HG03354 (cell line): ENCODE results near the gene PIGU.

Experiments
- ATAC-seq: cut with Tn5 transposase; IDR thresholded peaks from one replicate; pipeline ENCODE4 v1.9.1; 2021; ENCODE audit warnings: mild to moderate bottlenecking; ENCODE audit not compliant: unreplicated experiment, poor library complexity, severe bottlenecking

Gene PIGU

DNA sequence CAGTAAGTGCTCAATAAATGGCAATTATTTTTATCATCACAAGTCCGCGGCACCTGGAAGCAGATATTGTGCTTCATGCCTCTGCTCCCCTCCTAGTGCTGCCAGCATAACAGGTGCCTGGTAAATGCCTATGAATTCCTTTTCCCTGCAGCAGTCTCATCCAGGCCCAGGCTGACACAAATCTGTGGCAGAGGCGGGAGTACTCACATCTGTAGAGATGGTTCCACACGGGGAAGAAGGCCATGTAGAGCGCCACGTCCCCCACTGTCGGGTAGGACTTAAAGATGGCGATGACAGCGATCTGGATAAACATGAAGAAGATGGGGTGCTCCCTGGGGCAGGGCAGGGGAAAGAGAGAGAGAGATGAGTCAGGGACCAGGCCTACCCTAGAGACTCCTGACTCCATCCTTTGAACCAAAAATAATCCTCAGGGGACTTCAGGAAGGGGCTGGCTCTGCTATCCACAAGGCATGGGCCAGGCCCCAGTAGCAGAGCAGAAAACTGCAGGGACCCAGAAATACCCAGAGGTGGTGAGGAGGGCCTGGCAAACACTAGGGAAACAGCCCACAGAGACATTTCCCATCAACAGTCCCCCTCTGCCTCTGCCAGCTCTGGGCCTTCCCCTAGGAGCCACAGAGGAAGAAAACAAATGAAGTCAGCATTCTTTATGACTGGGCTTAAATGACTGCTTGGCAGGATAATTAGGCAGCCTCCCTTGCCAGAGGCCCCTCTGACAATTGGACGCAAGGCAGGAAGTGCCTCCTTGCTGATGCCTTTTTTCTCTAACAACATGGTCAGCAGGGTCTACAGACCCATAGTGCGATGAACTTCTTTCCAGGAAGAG lies 95.3 kb downstream of the PIGU start:
- no peak for ATAC-seq

DNA sequence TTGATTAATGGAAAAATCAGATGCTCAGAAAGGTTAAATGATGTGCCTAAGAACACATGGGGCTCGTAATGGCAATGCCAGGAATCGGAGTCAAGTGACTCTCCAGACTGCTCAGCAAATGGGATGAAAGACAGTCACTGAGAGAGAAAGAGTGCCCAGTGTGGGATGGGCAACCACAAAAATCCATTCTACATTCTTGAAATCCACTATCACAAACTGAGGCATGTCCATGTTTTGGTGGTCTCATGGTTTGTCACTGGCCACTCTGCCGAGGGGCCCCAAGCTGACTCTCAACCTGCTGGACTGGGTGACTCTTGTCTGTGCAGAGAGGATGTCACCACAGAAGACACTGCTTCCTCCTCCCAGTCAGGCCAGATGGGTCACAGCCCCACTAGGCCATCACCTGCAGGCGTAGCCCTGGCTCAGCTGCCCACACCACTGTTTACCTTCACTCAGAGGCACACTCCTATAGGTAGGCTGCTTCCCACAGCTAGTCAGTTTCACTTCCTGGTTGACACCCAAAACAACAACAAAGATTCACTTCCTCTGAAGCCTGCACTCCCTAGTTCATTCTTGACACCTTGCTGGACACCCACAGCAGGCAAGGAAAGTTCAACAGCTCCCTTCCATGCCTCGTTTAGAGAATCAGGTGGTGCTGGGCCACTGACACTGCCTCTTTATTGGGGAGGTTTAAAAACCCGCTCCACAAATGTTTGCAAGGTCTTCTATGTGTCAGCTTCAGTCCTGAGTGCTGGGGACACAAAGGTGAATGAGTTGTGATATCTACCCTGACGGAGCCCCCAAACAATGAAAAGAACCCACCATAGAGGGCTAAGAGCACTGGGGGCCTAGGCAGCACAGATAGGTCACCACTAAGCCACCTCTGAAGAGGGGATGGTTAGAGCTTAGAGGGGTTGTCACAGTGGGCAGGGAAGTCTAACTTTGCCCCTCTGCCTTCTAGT lies 96.6 kb downstream of the PIGU start:
- ATAC-seq = peak; percentile 73

DNA sequence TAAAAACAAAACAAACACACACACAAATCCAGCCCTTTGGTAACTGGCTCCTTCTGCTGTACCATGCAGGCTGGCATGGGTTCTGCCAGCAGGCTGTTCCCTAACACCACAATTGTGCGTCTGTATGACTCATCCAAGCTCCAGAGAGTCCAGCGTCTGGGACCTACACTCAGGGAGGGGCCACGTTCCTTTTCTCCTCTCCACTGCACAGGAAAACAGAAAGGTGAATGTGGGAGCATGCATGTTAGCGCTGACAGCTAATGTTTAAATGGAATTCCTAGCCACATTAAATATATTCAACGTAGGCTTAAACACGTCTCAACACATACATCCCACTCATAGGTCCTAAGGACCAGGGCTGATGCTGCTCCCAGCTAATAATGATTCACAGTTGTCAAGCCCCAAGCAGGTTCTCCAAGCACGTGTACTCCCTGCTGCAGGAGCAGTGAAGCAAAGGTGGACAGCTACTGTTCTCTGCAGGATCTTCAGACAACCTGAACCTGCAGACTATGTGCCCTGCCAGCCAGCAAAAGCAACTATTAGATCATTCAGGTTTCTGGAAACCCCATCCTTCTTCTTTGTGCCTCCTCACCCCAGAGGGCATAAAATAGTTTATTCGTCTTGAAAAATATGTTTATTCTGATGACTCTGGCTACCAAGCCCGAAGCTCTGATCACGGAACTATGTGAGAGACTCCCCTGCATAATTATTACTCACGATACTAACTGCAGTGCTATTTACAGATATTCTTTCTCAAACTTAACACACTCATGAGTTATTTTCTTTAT lies 97.5 kb downstream of the PIGU start:
- no peak for ATAC-seq

DNA sequence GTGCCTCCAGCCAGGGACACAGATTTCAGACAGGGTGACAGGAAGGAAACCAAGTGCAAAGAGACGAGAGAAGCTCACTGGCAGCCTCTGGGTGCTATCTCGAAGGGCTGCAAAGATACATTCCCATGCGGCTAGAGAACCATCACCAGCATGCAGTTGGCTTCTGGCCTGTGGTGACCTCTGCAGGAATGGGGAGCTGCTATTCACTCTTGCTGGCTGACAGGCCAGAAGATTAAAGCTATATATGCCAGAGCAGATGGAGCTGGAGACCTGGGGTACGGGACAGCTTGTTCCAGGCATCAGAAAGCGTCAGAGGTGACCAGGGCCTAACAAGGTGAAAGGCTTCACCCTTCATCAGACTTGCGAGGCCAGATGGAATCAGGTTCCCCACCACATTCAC lies 98.4 kb downstream of the PIGU start:
- ATAC-seq = no peak

DNA sequence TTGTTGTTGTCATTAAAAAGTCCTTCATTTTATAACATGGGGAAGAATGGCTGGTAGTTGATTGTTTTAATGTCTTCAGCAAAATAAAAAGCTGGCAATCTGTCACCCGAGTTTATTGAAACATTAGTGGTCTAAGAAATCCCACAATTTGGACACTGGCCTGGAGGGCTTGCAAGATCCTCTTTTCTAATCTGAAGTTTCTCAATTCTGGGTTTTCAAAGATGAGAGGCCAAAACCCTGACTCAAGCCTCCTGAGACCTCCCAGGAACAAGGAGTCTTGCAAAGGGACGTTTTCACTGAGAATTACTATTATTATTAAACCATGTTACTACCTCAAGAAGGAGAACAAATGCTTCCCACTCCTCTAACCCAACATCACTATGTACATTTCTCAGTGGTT lies 98.9 kb downstream of the PIGU start:
- ATAC-seq = no peak

DNA sequence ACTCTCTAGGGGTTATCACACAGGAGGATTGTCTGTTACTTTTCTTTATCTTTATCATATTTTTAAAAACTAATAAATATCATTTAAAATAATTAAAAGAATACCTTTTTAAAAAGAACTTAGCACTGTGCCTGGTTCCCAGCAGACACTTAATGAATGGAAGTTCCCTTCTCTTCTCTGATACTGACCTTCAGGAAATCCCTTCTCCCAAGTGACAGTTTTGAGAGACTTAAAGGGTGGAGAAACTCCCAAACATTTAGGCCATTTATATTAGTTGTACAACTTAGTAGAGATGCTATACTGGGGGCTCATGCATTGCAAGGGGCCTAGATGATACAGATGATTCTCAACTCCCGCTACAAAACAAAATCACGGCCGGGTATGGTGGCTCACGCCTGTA lies 99.8 kb downstream of the PIGU start:
- no peak for ATAC-seq

DNA sequence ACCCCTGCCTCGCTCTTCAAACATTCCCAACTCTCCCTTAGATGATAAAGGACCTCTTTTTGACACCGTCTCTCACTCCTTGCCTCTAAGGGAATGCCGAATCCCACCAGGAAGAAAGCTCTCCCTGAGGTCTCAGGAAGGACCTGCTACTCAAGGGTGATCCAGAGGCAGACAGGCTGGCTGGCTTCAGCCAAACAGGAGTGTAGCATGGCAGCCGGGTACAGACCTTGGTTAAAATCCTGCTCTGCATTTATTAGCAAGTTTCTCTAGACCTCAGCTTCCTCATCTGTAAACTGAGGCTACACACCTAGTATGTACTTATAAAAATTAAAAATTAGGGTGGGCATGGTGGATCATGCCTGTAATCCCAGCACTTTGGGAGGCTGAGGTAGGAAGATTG lies 101.1 kb downstream of the PIGU start:
- no peak for ATAC-seq

DNA sequence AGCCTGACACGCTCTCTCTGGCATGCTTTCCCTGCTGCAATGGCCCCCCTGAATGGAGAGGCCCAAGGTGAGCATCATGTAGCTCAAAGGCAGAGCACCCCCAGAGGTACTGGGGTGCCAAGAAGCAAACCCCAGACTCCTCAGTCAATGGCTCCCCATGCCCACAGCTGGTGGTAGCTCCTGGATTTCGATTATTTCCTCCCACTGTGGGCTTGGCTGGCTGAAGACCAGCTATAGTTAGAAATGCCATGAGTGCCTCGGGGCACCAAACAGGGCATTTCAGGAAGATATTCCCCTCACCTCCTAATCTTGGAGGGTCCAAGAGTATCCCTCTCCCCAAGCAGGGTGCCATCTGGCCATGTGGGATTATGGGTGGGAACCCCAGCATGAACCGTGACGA lies 101.6 kb downstream of the PIGU start:
- no peak for ATAC-seq

DNA sequence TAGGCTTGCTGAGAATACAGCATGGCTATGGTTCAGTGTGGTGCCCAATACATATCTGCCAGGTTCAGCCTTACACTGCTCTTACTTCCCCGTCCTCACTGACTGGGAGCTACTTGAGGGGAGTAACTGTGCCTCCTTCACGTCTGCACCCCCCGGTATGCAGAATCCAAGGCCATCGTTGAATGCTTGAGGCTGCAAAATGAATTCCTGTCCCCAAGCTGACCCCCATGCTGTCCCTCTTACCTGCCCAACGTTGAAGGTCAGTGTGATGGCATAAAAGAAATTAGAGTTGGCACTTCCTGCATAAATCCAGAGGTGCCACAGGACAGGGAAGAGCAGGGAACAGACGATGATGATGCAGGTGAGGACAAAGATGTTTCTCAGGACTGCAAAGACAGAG lies 102.0 kb downstream of the PIGU start:
- ATAC-seq = no peak

DNA sequence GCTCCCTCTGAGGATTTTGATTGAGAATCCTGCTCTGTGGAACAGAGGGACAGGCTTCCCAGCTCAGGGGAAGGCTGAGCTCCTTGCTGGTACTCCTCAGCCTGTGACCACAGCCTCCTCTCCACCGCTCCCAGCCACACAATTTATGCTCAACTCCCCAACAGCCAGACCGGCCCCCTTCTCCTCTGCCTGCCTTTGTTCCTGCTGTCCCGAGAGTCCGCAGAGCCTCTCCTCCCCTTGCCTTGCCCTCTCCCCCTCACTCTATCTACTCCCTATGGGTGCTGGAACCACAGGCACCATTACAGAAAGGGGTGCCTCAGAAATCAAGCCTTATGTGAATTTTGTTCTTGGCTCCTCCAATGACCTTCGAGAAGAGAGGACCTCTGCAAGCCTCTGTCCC lies 102.5 kb downstream of the PIGU start:
- no peak for ATAC-seq

DNA sequence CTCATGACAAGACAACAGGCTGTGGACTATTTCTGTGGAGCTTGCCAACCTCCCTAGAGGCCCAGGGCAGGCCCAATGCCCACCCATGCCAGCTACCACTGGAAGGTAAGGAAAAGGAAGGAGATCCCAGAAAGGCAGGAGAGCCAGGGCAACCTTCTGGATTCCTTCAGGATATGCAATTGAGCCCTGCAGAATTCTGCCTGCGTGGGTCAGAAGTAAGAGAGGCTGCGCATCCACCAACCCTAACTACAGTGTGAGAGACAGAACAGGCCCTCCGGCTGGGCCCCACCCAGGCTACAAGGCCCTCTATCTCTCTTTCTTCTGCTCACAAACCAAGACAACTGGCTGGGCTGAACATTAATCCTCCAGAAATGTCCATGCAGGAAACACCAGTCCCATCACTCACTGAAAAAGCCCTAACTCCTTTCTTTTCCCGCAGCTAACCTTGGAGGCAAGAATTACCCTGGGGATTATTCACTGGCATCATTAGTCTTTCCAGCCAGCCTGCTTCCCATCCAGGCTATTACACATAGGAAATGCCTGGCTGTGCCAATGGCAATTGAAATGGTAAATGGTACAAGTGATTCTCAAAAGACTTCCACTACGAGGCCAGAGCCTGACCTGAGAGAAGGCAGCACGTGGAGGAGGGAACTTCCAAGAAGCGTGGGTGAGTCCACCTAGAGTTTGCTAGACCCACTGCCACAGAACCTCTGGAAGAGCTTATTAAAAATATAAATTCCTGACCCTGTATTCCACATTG lies 103.2 kb downstream of the PIGU start:
- no peak for ATAC-seq

DNA sequence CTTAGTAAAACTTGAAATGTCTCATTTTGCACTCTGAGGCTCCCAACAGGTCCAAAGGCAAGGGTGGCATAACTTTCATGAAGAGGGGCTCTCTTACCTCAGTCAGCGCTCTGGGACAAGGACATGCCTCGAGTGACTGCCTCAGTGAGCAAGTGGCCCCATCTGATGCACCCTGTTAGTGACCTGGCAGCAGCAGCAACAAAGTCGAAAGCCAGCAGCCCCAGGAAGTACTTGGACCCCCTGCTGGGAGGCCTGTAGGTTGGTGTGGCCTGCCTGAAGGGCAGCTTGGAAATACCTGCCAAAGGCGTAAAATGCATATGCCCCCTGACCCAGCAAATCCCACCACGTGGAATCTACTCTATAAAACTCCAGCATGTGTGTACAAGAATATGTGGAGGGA lies 105.1 kb downstream of the PIGU start:
- ATAC-seq = no peak

DNA sequence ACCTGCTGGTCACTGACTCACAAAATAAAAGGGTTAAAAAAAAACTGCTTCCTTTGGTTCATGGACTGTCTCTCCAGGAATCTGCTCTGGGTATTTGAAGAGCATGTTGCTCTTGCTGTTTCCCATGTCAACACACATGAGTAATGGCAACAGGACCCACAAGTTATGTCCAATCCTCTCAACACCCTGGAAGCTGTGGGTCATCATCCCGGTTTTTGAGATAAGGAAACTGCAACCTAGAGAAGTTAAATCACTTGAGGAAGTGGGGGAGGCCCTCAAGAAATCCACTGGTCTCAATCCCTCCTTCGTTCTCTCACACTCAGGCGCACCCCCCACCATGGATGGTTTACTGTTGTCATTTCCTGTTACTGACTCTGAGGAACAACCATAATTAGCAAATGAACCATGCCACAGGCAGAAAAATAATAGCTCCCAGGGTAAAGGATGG lies 106.0 kb downstream of the PIGU start:
- no peak for ATAC-seq

DNA sequence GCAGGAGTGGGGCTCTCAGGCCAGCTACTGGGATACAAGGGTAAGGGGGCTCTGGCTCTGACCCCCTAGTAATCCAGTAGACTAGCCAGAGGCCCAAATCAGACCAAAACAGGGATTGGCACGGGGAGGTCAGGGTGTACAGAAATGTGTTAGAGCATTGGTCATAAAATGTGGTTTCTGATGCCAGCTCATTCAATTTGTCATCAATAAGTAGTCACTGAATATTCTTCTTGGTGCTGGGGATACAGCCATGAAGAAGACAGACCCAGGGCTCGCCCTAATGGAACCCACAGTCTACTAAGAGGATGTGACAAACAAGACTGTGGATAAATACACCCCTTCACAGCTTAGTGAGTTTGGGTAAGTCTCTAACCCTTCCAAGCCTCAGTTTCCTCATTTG lies 107.3 kb downstream of the PIGU start:
- no peak for ATAC-seq

DNA sequence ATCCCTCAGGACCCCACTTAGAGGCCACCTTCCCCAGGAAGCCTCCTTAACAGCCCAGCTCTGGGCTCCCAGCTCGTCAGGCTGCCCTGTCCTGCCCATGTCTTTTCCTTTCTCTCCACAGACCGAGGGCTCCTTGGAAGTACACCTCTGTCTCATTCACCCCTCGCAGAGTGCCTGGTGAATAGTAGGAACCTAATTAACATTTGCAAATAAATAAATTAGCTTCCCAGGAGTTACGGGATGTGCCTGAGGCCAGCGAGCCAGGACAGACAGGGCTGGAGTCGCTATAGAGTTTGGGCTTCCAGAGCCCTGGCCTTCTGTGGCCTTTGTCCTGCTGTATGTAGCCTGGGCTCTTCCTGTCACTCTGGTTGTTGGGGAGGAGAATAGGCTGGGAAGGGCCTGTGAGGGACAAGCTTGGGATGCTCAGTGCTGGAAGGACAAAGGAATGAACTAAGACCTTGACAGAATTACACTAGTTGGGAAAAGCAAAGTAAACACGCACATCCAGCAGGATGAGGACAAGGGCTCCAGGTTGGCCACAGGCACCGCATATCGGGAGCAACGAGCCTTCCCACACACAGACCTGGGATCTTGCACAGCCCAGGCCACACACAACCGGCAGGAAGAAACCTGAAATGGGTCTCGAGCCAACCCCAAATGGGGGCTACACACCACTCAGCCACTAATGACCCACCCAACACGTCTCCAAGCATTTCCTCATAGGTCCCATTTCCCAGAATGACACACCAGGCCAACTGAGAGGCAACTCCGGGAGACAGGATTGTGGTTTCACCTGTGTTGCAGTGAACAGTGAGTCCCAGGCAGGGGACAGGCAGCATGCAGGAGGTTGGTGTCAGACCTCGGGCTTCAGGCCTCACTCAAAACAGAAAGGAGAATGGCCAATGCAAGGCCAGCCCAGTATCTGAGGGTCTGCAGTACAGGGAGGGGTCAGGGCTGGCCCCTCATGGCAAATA lies 108.7 kb downstream of the PIGU start:
- no peak for ATAC-seq

DNA sequence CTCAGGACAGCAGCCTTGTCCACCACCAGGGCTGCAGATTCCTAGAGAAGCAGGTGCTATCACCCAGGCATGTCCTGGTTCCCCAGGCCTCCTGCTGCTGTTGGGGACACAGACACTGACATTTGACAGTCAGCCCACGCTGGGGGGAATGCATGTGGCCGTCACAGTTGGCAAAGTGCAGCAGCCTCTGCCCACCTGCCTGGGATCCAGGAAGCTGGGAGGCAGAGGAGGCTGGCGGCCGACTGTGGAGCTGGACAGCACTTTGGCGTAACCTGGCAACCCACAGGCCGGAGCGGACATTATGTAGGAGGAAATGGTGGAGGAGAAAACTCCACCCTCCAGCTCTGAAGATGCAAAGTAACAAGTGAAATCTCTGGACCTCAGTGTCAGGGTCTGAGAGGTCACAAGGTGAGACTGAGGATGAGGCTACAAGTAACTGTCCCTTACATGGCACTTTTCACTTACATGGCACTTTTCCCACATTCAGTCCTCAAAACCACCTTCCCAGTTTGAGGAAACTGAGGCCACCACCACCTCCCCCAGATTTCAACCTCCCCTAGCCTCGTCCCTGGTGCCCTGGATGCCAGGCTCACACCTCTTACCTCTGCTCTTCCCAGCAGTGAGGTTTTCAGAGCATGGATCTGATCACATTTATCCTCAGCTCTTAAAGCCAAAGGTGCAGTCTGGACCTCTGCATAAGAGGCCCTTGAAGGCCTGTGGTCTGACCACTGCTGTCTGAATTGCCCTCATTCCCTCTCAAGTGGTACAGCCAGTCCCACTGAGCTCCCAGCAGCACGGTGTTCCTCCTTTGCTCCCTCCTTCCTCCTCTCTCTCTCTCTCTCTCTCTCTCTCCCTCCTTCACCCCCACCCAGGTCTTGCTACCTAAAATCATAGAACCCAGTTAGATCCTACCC lies 109.7 kb downstream of the PIGU start:
- no peak for ATAC-seq

DNA sequence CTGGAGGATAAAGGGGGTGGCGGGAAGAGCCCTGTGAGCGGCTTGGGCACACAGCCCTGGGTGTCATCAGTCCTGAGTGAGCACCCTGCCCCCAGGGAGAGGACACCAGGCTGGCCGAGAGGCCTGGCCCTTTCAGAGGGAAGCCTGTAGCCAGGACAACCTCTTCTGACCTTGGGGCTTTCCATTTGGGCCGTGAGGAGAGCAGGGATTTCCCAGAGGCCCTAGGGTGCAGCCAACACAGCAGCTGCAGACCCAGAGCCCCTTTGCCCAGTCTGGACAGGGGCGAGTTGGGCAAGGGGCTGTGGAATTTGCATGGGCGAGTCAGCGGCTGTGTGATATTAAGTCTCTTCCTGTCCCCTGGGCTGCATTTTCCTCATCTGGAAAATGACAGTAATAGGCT lies 112.1 kb downstream of the PIGU start:
- no peak for ATAC-seq
